BE2C (cell line): ENCODE measurements around the gene MAMLD1.

Experiments
- DNase-seq: peaks from one replicate; pipeline ENCODE4 v3.0.0-alpha.2; 2020
- H3K27me3 ChIP-seq: fragments of 250-450 bp; sonication (Bioruptor Pico); 2 replicates; pipeline ENCODE4 v1.5.1; 2020; ENCODE audit warnings: mild to moderate bottlenecking
- H3K36me3 ChIP-seq: fragments of 250-450 bp; sonication (Bioruptor Pico); 2 replicates; pipeline ENCODE4 v1.5.1; 2020; ENCODE audit warnings: mild to moderate bottlenecking
- H3K4me1 ChIP-seq: fragments of 250-450 bp; sonication (Bioruptor Pico); 2 replicates; pipeline ENCODE4 v1.5.1; 2020
- H3K4me3 ChIP-seq: 2 replicates; pipeline ENCODE4 v1.5.1; 2011; ENCODE audit warnings: low read depth, low read length
- H3K9me3 ChIP-seq: fragments of 250-450 bp; sonication (Bioruptor Pico); 2 replicates; pipeline ENCODE4 v1.5.1; 2020
- TF ChIP-seq, protein P1 (sequence below): IDR thresholded peaks from 2 replicates; pipeline ENCODE4 v1.5.1; 2012; ENCODE audit warnings: mild to moderate bottlenecking, low read depth, low read length

MAMLD1 gene

DNA sequence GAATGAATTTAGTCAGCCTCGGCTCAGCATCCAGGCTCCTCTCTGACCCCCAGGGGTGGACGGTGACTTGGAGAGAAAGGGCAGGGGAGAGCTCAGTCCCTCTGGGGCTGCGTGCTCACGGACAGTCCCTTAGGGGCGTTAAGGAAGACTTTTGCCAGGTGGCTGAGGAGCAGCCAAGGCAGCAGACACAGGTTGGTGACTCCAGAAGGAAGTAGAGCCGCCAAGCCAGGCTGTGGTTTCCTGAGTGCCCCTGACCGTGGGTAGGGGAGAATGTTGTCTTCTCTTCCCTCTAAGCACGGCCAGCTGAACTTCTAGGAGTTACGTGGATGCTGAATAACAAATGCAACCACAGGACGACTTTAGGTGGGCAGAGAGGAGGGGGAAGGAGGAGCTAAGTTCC is 114.3 kb downstream of the MAMLD1 start:
- no peak for DNase-seq
- H3K4me3 ChIP-seq = no peak overlapping the region

DNA sequence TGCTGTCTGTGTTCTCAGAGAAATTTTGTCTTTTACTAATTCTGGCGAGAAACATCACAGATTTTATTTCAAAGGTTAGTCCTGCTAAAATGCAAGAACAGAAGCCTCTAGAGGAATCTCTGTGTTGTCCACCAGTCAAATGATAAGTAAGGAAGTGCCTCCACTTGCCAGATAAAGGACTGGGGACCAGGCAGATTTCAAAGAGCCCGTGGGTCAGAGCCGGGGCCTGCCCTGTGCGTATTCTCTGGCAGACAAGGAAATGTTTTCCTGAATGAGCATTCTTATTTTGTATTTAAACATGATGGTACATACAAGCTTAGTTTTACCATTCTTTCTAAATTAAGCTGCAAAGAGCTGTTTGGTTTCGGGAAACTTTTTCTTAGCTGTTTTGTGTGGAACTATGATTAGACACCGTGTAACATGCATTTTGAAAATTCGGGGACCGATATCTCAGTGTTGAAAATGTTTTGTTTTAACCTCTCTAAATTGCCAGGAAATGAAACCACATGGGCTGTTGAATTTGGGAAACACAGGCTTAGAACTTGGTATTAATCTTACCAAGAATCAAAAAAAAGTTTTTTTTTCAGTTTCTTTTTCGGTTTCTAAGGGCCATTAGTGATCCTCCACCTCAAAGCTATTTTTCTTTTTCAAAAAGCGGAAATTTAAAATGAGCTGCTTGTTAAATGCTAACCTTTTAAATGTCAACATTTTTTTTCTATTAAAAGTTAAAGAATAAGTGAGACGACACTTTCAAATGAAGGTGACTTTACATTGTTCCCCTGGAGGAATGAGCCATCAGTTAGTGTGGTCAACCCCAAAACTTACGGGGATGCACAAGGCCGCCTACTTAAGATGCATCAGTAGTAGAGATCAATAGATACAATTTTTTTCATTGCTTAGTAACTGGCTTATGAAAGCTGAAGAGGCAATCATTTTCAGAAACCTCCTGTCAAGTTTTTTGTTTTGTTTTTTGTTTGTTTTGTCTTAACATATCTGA is 115.7 kb downstream of the MAMLD1 start:
- H3K27me3 ChIP-seq = no peaks in the 10 kb centered on the region

More for the DNA sequence above, 114.3 kb downstream of the MAMLD1 start:
- no peaks in the 10 kb centered on the region for H3K27me3 ChIP-seq
- H3K9me3 ChIP-seq = no peaks in the 10 kb centered on the region
- no peaks in the 10 kb centered on the region for H3K4me1 ChIP-seq
- H3K36me3 ChIP-seq = no peaks in the 10 kb centered on the region
- TF ChIP-seq, protein P1, sequence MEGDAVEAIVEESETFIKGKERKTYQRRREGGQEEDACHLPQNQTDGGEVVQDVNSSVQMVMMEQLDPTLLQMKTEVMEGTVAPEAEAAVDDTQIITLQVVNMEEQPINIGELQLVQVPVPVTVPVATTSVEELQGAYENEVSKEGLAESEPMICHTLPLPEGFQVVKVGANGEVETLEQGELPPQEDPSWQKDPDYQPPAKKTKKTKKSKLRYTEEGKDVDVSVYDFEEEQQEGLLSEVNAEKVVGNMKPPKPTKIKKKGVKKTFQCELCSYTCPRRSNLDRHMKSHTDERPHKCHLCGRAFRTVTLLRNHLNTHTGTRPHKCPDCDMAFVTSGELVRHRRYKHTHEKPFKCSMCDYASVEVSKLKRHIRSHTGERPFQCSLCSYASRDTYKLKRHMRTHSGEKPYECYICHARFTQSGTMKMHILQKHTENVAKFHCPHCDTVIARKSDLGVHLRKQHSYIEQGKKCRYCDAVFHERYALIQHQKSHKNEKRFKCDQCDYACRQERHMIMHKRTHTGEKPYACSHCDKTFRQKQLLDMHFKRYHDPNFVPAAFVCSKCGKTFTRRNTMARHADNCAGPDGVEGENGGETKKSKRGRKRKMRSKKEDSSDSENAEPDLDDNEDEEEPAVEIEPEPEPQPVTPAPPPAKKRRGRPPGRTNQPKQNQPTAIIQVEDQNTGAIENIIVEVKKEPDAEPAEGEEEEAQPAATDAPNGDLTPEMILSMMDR = no peak

DNA sequence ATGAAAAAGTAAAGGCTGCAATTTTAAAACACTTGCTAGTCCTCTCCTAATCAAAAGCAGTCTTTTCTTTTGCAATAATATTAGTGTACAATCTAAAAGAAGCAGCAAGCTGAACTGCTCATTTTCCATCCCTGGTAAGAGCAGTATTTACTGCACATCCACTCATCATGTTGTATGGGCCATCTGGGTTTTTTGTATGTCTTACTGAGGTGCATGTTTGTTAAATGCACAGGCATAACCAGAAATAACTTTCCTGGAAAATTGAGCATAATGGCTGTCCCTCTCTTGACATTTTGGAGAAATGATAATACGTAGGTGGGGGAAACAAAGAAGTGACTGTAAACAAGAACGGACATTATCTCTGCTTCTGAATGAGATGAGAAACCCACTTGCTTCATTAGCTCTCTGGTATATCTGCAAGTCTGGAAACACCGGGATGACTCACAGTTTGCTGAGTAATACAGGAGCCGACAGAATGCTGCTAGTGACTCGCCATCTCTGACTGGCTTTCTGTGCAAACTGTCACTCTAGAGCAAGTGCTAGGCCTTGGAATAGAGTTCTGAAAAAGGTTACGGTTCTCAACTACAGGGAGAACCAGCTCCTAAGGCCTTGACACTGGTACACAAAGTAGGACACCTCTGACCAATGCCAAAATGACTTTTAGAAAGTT is 119.6 kb downstream of the MAMLD1 start:
- TF ChIP-seq, protein P1 = no peak
- no peaks in the 10 kb centered on the region for H3K27me3 ChIP-seq
- H3K4me3 ChIP-seq = no peak overlapping the region
- H3K36me3 ChIP-seq = no peaks in the 10 kb centered on the region
- H3K9me3 ChIP-seq = no peaks in the 10 kb centered on the region
- no peak for DNase-seq
- no peaks in the 10 kb centered on the region for H3K4me1 ChIP-seq

More for the DNA sequence above, 115.7 kb downstream of the MAMLD1 start:
- no peaks in the 10 kb centered on the region for H3K4me1 ChIP-seq
- no peak overlapping the region for H3K4me3 ChIP-seq
- TF ChIP-seq, protein P1 = no peak
- H3K36me3 ChIP-seq = no peaks in the 10 kb centered on the region
- DNase-seq = no peak
- no peaks in the 10 kb centered on the region for H3K9me3 ChIP-seq

DNA sequence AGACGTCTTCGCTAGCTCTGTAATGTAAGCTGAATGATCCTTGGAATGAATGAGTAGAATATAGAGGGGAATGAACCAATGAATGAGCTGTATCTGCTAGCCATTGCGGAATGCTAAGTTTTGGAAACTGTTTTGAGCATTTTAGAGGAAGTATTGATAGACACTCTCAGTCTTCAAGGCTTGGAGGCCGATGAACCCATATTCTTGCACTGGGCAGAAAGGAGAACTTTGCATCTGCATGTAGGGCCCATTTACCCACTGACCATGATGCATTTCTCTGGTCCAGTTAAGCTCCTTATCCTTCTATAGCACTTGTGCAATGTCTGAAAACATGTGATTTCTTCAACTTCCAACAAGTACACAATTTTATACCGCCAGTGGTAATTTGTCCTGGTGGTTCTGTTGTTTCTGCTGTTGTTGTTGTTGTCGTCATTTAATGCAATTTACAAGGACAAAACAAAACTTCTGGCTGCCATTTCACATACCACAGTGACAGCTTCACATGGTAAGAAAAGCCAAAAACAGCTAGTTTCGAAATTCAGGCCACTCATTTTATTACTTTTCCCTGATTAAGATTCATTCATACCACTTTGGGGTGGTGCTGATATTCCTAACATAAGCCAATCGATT is 120.4 kb downstream of the MAMLD1 start:
- Histone ChIP-seq H3K27me3 (no peaks in the 10 kb centered on the region), H3K9me3 (no peaks in the 10 kb centered on the region), H3K4me3 (no peak overlapping the region), H3K4me1 (no peaks in the 10 kb centered on the region), H3K36me3 (no peaks in the 10 kb centered on the region)
- DNase-seq = no peak
- TF ChIP-seq, protein P1 = no peak

DNA sequence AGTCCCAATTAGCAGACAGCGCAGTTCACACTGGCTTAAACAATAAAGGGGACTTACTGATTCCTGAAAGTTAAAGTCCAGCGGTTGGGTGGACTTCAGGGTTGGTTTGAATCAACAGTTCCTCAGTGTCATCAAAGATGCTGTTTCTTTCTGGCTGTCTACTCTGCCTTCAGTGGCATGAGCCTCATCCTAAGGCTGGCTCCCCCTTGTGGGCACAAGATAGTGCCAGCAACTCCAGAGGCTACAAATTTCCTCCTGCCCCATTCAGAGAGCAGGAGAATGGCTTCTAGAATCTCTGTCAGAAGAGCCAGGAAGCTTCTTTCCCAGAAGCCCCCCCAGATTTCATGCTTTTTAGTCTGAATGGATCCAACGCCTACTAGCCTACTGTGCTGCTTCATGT is 122.9 kb downstream of the MAMLD1 start:
- Histone ChIP-seq H3K9me3 (no peaks in the 10 kb centered on the region), H3K4me3 (no peak overlapping the region), H3K36me3 (no peaks in the 10 kb centered on the region), H3K4me1 (no peaks in the 10 kb centered on the region), H3K27me3 (no peaks in the 10 kb centered on the region)
- TF ChIP-seq, protein P1 = peak; percentile 31; the same call in 1 of the 2 replicates
- peak; percentile 19 for DNase-seq
